ENCODE data around the gene BEND7. TPM values are rescaled to one million over a fixed set of nuclear protein-coding genes. Genes with fewer than 3 reads are reported as not detected.

The BEND7 gene
- total RNA-seq, 2 experiments from 2014 or later = not detected

- Mint-ChIP-seq H3K9me3 (no peaks in the 10 kb centered on the region), H3K4me3 (no peak overlapping the region), H3K27me3 (peaks cover 7% of the 10 kb centered on the region), H3K4me1 (ENCODE audit: low read depth) (no peaks in the 10 kb centered on the region), H3K27ac (no peak overlapping the region), H3K36me3 (ENCODE audit: low read depth) (no peaks in the 10 kb centered on the region)
- CTCF ChIA-PET = no interaction called here
- no peak for ATAC-seq
- intact Hi-C loops (cut with micrococcal nuclease) = no loop called here
- DNase-seq = no peak
- POLR2A ChIA-PET = interaction anchor here (1.5 kb wide), 1 partner anchor 11 kb away, joined by 3 read pairs; no protein-coding TSS in a partner anchor
- TF ChIP-seq, protein P1, sequence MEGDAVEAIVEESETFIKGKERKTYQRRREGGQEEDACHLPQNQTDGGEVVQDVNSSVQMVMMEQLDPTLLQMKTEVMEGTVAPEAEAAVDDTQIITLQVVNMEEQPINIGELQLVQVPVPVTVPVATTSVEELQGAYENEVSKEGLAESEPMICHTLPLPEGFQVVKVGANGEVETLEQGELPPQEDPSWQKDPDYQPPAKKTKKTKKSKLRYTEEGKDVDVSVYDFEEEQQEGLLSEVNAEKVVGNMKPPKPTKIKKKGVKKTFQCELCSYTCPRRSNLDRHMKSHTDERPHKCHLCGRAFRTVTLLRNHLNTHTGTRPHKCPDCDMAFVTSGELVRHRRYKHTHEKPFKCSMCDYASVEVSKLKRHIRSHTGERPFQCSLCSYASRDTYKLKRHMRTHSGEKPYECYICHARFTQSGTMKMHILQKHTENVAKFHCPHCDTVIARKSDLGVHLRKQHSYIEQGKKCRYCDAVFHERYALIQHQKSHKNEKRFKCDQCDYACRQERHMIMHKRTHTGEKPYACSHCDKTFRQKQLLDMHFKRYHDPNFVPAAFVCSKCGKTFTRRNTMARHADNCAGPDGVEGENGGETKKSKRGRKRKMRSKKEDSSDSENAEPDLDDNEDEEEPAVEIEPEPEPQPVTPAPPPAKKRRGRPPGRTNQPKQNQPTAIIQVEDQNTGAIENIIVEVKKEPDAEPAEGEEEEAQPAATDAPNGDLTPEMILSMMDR (IDR thresholded peaks at IDR 0.05) = no peak
Observed at GRCh38 chr10:13402021-13402420, 126.8 kb downstream of the BEND7 start.

GRCh38 chr10:13401142-13401541, 127.7 kb downstream of the BEND7 start:
- H3K9me3 Mint-ChIP-seq = no peaks in the 10 kb centered on the region
- CTCF ChIA-PET = interaction anchor here (0.7 kb wide), 1 partner anchor 7 kb away, joined by 5 read pairs; no protein-coding TSS in a partner anchor

DNA sequence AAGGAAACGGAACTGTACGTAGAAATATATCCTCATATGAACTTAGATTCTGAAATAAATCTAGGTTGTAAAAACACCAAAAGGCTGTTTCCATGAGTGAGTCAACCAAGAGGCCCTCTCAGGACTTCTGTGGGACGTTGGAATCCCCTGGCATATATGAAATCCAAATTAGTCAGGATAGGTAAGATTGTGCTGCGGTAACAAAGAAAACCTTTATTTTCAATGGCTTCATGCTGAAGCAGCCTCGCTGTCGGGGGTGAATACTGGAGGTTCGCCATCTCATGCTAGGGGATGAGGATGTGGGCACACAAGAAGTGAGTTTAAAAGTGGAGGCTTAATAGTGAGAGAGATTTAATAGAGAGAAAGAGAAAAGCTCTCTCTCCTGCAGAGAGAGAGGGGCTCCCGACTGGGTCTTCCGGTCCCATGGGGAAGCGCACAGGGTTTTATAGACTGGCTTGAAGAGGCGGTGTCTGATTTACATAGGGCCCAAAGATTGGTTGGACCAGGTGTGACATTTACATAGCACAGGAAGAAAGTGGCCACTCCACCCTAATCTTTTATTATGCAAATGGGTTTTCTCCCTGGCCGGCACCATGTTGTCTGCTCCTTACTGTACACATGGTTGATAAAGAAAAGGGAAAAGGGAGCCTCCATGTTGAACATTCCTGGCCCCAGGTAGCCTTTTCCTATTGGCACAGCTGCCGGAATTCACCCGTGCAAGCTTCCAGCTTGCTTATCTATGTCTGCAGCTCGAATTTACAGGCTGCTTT, 128.4 kb downstream of the BEND7 start:
- ChIA-PET CTCF (no interaction called here), POLR2A (no interaction called here)
- H3K4me1 Mint-ChIP-seq (ENCODE audit: low read depth) = no peaks in the 10 kb centered on the region
- no peak for DNase-seq
- no peaks in the 10 kb centered on the region for H3K9me3 Mint-ChIP-seq
- intact Hi-C loops (cut with micrococcal nuclease) = no loop called here
- H3K36me3 Mint-ChIP-seq (ENCODE audit: low read depth) = no peaks in the 10 kb centered on the region
- ATAC-seq = no peak
- H3K27me3 Mint-ChIP-seq = peaks cover 9% of the 10 kb centered on the region
- H3K27ac Mint-ChIP-seq = no peak overlapping the region
- TF ChIP-seq, protein P1 (IDR thresholded peaks at IDR 0.05) = no peak
- no peak overlapping the region for H3K4me3 Mint-ChIP-seq

More at GRCh38 chr10:13401142-13401541, 127.7 kb downstream of the BEND7 start:
- no peak for ATAC-seq
- intact Hi-C loops (cut with micrococcal nuclease) = no loop called here
- Mint-ChIP-seq H3K27ac (no peak overlapping the region), H3K27me3 (peaks cover 9% of the 10 kb centered on the region), H3K36me3 (ENCODE audit: low read depth) (no peaks in the 10 kb centered on the region), H3K4me1 (ENCODE audit: low read depth) (no peaks in the 10 kb centered on the region), H3K4me3 (no peak overlapping the region)
- TF ChIP-seq, protein P1 (IDR thresholded peaks at IDR 0.05) = no peak
- POLR2A ChIA-PET = interaction anchor here (1.5 kb wide), 1 partner anchor 10 kb away, joined by 3 read pairs; no protein-coding TSS in a partner anchor
- no peak for DNase-seq

GRCh38 chr10:13399752-13400151, 129.1 kb downstream of the BEND7 start:
- Mint-ChIP-seq H3K36me3 (ENCODE audit: low read depth) (no peaks in the 10 kb centered on the region), H3K9me3 (no peaks in the 10 kb centered on the region), H3K27ac (no peak overlapping the region), H3K4me3 (no peak overlapping the region), H3K27me3 (peaks cover 9% of the 10 kb centered on the region), H3K4me1 (ENCODE audit: low read depth) (no peaks in the 10 kb centered on the region)
- ChIA-PET POLR2A (no interaction called here), CTCF (no interaction called here)
- intact Hi-C loops (cut with micrococcal nuclease) = no loop called here
- DNase-seq (no peak), ATAC-seq (no peak)
- TF ChIP-seq, protein P1 (IDR thresholded peaks at IDR 0.05) = no peak

DNA sequence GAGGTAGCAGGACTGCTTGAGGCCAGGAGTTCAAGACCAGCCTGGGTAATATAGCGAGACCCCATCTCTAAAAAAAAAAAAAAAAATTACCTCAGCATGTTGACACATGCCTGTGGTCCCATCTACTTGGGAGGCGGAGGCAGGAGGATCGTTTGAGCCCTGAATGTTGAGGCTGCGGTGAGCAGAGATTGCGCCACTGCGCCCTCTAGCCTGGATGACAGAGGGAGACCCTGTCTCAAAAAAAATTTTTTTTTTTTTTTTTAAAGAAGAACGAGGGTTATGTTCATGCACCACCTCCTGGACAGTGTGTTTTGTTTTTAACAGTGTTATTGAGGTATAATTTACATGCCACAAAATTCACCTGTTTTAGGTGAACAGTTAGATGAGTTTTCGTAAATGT, 129.6 kb downstream of the BEND7 start:
- CTCF ChIA-PET = no interaction called here
- H3K36me3 Mint-ChIP-seq (ENCODE audit: low read depth) = no peaks in the 10 kb centered on the region

More for the DNA sequence above, 129.6 kb downstream of the BEND7 start:
- DNase-seq (no peak), ATAC-seq (no peak)
- no peaks in the 10 kb centered on the region for H3K4me1 Mint-ChIP-seq (ENCODE audit: low read depth)
- peaks cover 11% of the 10 kb centered on the region for H3K27me3 Mint-ChIP-seq
- intact Hi-C loops (cut with micrococcal nuclease) = no loop called here
- POLR2A ChIA-PET = no interaction called here
- H3K4me3 Mint-ChIP-seq = no peak overlapping the region
- TF ChIP-seq, protein P1 (IDR thresholded peaks at IDR 0.05) = no peak
- H3K27ac Mint-ChIP-seq = no peak overlapping the region
- no peaks in the 10 kb centered on the region for H3K9me3 Mint-ChIP-seq

All from activated CD8-positive, alpha-beta T cell treated with anti-CD3 and anti-CD28 coated beads for 36 hours (primary cell).